Occipital lobe (tissue), 2 donors: ENCODE data around the gene FKBP7. TPM values are rescaled to one million over a fixed set of nuclear protein-coding genes. Genes with fewer than 3 reads are reported as not detected.
"Not testable (repeated sequence)": the region's sequence is repeated elsewhere in the genome, so short reads cannot be mapped to it uniquely, and the experiment has no call there.

ENCODE experiments used
- DNase-seq: peaks from one replicate; lab custom pipeline; 2025; lab: John Stamatoyannopoulos, UW
- total RNA-seq: library from RNA; depleted of rRNA; stranded (reverse); fragments of >200 nt; gene quantifications from one replicate; pipeline ENCODE4 v1.2.3, GENCODE V29; 2014

Gene FKBP7
- total RNA-seq, 1 donor from 2014 or later = 9.5 TPM

DNA sequence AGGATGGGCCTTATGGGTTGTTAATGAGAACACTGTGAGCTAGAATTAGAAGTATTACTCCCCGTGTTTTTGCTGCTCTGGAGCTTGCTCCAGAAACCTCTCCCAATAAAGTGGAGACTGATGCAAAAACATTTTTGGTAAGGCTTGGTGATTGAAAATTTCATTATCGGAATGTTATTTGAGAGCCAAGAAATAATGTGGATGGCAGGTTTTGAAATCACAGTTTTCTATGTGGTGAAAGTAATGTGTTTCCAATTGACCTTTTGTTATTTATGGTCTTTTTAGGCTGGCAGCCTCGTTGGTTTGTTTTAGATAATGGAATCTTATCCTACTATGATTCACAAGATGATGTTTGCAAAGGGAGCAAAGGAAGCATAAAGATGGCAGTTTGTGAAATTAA is 7.0 kb upstream of the FKBP7 start:
- no peak for DNase-seq

DNA sequence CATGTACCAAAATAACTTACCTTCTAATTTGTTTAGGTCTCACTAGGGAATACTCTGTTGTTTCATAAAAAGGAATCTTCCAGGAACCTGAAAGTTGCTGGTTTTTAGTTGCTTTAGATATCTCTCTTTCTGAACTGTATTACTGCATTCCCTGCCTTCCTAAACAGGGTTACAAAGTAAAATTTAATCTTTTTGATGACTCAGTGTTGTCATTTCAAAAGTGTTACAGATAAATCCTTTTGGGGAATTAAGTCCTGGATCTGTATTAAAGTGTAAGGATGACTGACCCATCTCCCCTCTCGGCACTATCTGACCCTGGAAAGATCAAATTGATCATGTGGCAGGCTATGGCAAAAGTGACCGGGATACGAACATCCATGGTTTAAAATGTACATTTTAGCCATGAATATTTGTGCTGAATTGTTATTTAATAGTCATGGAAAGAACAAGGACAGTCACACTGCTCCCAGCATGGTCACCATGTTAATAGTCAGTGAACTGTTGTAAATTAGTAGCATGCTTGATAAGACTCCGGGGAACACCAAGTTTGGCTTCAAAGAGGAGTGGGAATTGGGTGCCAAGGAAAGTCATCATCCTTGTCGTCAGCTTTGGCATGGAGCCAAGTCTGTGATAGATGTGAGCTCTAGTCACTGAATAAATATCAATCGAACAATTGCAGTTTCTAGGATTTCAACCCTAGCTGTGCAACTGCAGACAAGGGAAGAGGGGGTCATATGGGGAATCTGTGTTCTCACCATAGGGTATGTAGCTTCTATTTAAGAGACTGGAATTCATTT is 6.0 kb upstream of the FKBP7 start:
- peak; percentile 4 for DNase-seq

DNA sequence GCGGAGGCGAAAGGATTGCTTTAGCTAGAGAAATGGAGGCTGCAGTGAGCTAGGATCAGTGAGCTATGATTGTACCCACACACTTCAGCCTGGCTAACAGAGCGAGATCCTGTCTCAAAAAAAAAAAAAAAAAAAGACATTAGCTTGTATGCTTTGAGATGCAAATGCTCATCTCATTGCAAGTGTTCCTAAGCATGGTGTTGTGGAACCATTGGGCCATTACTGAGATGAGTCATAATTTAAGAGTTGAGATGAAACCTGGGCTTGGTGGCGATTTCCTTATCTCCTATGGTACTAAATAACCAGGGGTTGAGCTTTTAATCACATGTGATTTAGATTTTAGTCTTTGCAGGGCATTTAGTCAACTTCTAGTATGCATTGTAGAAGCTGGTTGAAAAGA is 4.0 kb upstream of the FKBP7 start:
- DNase-seq = no peak

DNA sequence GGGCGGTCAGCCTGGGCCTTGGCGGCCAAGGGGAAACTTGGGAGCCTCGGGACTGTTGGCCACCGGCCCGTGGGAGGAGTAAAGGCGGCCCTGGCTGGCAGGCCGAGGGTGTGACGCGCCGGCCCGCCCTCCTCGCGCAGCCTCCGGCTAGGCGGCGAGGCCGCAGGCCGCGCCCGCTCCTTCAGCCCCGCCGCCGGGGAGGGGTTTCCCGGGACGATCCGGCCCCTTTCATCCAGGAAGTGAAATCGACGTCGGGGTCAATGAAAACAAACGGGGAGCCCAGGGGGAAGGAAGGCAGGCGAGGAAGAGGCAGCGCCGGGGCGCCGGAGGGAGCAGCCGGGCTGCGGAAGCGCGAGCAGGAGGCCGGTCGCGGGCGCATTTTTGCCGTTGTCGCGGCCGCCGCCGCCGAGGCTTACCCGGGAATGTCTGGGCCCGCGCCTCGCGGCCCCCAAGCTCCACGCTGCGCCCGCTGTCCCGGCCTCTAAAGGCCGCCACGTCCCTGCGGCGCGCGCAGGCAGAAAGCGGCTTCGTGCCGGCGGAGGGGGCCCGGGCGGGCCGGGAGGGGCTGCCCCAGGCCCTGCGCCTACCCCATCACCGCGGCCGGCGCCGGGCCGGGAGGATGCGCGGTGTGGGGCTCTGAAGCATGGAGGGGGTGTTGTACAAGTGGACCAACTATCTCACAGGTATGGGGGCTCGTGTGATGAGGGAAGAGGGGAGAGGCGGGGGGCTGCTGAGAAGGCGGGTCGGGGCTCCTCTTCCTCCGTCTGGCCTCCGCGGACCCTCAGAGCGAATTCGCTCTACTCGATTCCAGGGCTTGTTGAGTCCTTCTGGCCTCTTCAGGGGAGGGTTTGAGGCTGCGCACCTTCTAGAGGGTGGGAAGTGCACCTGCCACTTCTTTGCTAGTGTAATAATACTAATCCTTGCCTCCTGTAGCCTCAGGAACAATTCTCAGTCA is 2.1 kb upstream of the FKBP7 start, which contains the start of gene PLEKHA3:
Gene PLEKHA3, plus strand, starts transcription at position 231 of the 955 bp plus-strand sequence. Its CDS starts 413 bp downstream, at position 644.
- peak; percentile 92 for DNase-seq

DNA sequence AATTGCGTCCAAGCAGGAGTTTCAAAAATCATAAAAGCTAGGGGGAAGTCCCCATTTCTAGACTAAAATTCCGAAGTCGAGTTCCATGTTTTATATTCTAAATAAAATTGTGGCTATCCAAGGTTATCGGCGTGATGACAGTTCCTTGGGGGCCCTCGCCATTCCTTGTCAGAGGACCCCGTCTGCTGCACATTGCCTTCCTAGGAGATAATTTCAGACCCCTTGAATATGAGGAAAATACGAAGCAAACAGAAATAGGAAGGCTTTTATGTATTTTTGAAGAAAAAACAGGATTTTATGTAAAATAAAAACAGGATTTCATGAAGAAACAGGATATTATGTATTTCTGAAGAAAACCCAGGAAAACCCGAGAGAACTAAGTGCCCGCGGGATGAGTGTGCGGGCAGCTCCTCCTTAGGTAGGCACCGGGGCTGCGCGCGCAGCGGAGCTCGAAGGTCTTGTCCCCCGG is 1.4 kb upstream of the FKBP7 start:
- no peak for DNase-seq

DNA sequence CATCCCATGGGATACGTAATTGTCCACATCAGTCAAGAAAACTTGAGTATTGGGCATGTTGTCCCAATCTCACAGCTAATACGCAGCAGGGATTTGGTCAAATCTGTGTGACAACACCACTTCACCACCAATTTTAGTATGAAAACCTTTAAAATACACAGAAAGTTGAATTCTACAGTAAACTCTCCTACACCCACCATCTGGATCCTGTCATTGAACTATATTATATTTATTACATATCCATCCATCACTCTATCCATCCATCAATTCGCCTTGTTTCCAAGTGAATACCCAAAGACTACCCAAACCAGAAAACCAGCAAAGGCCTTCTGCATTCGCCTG is 846 bp upstream of the FKBP7 start:
- no peak for DNase-seq

DNA sequence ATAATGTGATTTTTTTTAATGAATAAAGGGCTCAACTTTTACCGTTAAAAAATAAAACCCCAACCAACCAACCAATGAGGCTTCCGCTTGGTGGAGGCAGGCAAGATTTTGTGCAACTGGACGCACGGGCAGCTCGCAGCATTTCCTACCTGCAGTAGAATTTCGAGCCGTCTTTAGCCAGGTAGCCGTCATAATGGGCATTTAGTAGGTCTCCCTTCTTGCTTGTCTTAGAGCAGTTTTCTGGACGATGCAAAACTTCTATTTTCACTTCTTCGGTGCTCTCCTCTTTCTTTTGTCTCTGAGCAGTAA is 316 bp downstream of the FKBP7 start:
- no peak for DNase-seq

DNA sequence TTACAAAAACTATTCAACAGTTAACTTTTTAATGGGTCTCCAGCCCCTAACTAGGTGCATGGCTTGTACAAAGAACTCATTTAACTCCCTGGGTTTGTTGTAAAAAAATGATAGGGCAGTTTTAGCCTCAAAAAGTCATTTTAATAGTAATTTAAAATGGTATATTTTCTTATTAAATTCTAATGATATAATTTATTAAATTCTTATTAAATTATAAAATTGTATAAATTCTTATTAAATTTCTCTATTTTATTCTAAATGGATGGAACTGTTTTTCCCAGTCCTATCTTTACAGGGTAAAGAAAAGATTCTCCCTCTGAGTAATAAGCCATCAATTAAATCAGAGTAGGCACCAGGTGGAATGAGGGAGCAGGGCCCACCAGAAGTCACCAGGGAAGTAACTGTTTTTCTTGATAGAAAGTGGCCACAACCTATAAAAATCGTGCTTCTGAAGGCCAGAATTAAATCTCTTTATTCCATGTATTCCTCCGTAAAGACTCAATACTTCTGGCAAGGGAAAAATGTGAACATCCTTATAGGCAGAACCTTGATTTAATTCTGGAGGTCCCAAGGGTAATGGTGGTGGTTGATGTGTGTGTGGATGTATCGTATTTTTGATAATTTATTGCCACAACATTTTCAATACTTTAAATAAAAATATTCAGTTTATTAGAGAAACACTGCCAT is 814 bp downstream of the FKBP7 start:
- no peak for DNase-seq

DNA sequence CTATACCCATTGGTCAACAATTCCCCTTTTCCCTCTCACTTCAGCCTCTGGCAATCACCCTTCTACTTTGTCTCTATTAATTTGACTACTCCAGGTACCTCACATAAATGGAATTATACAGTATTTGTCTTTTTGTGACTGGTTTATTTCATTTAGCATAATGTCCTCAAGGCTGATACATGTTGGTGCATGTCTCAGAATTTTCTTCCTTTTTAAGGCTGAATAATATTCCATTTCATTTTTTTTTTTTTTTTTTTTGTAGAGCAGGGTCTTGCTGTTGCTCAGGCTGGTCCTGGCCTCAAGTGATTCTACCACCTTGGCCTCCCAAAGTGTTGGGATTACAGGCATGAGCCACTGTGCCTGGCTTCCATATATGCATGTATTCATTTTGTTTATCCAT is 1.9 kb downstream of the FKBP7 start:
- no peak for DNase-seq

DNA sequence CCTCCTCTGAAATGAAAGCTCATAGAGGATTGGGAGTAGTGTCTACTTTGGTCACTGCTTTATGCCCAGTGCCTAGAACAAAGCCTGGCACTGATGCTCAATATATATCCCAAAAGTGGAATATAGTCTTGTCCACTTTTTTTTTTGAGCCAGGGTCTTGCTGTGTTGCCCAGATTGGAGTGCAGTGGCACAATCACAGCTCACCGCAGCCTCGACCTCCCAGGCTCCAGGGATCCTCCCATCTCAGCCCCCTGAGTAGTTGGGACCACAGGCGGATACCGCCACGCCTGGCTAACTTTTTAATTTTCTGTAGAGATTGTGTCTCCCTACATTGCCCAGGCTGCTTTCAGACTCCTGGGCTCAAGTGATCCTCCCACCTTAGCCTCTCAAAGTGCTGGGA is 3.8 kb downstream of the FKBP7 start:
- no peak for DNase-seq

DNA sequence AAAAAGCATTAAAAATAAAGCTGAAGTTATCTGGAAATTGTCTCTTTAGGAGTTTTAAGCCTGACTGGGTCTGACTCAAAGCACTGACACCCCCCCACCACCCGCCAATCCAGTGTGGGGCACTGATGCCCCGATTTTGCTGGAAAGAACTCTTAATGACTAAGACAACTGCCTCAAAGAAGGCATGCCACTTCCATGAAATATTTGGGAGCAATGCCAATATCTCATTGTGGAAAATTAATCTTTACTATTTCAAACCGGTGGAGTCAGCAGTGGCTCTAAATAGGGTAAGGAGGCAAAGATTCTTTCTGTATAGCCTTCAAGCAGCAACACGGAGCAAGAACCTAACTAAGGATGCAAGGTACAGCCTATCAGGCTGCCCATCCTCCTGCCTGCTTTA is 4.5 kb downstream of the FKBP7 start:
- no peak for DNase-seq

DNA sequence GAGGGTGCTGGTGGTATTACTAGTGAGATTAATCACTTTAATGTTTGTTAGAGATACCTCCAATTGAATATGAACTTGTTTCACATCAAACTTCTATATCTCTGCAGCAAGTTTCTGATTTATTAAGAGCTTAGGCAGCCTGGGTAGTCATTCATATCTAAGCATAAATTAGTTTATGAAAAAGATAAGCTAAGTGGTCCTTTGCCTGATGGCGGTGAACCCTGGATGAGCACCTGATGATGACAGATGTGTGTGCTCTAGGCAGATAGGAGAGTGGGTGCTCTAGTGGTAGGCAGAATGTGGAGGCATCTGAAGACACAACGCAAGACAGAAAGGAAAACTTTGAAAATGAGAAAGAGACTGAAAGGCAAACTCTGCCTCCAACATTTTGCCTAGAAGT is 5.0 kb downstream of the FKBP7 start:
- DNase-seq = no peak

DNA sequence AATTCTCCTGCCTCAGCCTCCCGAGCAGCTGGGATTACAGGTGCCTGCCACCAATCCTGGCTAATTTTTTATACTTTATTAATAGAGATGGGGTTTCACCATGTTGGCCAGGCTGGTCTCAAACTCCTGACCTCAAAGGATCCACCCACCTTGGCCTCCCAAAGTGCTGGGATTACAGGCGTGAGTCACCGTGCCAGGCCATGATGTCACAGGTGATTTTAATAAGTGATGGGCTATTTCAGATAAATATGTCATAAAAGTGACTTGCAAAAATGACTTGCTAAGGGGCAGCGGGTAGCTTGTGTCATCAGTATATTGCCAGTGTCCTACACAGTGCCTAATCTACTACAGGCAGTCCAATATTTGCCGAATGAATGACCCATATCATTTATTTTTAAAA is 7.1 kb downstream of the FKBP7 start:
- DNase-seq = not testable (repeated sequence)

DNA sequence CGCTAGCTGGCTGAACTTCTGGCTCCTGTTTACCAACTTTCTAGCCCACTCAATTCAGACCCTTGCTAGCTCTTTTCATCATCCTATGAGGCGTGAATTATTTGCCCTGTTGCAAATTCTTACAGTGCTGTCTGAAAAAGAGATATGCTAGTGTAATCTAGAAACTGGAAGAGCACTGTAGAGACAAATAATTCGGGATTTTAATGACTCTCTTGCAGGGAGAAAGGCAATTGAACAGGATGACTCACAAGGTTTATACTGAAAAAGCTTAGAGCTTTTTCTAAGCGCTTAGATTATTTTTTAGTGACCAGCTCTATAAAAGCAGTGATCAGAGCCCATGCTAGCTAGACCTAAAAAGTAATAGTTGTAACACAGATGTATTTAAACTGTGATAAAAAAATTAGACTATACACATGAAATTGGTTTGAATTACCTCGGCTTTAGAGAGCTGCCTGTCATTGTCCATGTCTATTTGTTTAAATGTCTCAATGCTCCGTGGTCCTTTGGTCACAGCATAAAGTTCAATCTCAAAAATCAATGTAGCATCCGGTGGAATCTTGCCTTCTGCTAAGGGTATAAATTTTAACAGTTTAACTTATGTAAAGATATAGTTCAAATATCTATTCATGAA is 9.1 kb downstream of the FKBP7 start:
- DNase-seq = no peak

DNA sequence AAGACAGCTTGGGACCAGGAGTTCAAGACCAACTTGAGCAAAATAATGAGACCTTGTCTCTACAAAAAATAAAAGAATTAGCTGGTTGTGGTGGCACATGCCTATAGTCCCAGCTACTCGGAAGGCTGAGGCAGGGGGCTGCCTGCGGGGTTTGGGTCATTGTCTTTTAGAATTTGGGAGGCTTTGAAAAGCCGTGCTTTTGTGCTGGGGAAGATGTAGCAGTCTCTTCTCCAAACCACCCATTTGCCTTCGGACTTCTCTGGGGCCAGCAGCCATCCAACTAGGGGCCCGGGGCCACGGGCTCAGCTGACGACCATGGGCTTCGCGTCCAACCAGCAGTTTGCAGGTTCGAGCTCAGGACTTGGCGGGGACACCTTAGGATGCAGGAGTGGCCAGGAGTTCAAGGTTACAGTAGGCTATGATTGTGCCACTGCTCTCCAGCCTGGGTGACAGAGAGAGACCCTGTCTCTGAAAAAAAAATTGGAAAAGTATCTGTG is 21.0 kb downstream of the FKBP7 start:
- DNase-seq = no peak

DNA sequence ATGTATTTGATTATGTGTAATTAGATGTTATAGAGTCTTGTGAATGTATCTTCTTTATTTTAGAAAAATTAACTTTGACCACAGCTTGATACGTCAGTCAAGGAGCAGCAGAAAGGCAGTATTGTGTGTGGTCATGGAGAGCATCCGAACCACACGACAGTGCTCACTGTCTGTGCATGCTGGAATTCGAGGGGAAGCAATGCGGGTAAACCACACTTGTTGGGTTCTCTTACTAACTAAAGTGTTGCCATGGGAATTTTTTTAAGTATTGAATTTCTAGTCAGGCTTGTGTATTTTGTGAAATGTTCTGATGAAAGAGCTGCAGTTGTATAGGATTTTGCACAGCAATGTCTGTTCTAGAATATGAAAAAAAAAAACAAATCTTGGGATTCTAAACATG is 22.5 kb downstream of the FKBP7 start:
- DNase-seq = no peak

DNA sequence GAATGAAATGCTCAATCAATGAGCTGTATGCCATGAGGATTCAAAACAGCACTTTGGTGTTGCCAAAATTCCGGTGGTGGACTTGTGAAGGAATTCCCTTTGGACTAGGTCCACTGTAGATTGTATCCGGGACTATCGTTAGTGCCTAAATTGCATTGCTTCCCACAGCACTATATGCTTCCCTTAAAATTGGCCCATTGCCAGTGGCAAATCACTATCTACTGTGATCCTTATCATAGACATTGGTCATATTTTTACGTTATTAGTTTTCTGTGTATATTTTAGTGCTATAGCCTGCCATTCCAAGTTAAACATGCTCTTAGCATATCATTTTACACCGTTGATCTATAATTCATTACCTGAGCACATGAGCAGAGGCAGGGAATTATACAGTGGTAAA is 25.5 kb downstream of the FKBP7 start:
- DNase-seq = no peak

DNA sequence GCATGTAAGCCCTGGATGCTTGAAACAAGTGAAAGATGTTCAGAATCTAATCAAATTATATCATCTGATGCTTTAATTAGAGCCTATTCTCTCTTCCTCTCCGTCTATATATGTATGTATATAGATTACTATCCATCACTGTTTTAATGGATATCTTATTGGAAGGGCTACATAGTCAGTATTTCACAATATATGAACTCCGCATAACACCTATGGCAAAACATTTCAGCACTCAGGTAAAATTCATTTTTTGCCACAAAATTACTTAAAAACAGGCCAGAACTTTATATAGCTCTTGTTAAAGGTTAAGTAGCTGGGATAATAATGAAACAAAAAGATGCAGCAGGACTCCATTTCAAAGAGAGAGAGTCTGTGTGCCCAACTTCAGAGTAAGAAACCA is 26.1 kb downstream of the FKBP7 start:
- DNase-seq = no peak

DNA sequence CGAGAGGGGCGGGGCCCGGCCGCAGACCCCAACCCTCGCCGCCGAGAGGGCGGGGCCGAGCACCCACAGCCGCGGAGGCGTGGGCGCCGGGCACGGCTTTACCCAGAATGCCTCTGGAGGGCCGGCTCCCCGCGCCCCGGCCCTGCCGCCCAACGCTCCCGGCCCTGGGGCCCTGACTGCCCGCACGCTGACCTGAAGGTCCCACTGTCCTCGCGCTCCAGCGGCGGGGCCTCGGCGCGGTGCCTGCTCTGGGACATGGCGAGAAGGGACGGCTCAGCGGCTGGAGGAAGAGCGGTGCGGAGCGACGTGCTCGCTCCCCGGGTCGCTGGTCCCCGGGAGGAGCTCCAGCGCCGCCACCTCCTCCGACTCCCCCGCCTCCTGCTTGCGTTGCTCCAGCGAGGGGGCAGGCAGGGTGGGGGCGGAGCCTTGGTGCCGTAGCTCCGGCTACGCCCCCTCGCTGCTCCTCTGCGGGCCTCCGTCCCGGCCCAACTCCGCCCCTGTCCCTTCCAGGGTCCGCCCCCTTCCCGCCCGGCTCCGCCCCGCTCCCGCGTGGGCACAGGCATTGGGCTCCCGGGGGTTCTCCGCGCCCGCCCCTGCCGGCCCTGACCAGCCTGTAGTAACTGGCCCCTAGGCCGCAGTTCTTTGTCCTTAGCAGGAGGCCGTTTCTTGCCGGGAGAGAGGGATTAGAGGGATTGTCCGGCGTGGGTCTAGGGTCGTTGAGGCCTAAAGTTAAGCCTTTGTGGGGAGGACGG is 27.4 kb downstream of the FKBP7 start, which contains the start of the genes PJVK and PRKRA:
Gene PJVK, plus strand, starts transcription at position 605 of the 752 bp plus-strand sequence. CDS start 2,032 bp downstream, outside the sequence.
Gene PRKRA, minus strand, starts transcription at position 402 of the 752 bp plus-strand sequence. Its CDS starts 145 bp downstream, at position 257.
- peak; percentile 96 for DNase-seq

DNA sequence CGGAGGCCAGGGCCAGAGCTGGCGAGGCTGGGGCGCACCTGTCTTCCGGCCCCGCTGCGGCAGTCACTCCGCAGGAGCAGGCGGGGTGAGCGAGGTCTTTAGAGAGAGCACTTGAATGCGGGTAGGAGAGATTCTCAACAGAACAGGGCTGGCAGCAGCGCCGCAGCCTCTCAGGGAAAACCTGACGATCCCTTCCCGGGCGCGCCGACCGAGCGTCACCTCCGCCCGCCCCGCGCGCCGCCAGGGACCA is 28.0 kb downstream of the FKBP7 start:
- no peak for DNase-seq
